HCT116 (cell line): ENCODE results near the gene KAT5. TPM values are rescaled to one million over a fixed set of nuclear protein-coding genes. Genes with fewer than 3 reads are reported as not detected.

Experiments used
- ATAC-seq: fragments of 200-7000 bp; cut with Tn5 transposase; 2 replicates; pipeline ENCODE4 v1.9.1; 2020; ENCODE audit warnings: mild to moderate bottlenecking, moderate library complexity
- BruUV-seq: library from RNA; stranded (reverse); fragments of 400-500 nt; replicated peaks from 2 replicates; lab custom pipeline; 2021; lab: Mats Ljungman, UMichigan
- CTCF ChIA-PET: fragments of 300-600 bp; sonication (Branson Sonifier 250); formaldehyde crosslinking; loops from one replicate; lab custom pipeline; 2021; ENCODE audit warnings: antibody characterized with exemption; lab: Charles Lee
- POLR2A ChIA-PET: fragments of 300-600, 350-600 bp; sonication (Branson Sonifier 250); formaldehyde crosslinking; loops from one replicate; lab custom pipeline; 2021; ENCODE audit warnings: antibody characterized with exemption; lab: Charles Lee
- RAD21 ChIA-PET, 2 experiments: fragments of 300-600 bp; sonication (Branson Sonifier 250); formaldehyde crosslinking; loops; one replicate each; lab custom pipeline; 2023; ENCODE audit warnings: low total read pairs in 2 of 2; ENCODE audit not compliant: uncharacterized antibody in 2 of 2, unreplicated experiment in 2 of 2, low non-redundant PET in 1 of 2; lab: Charles Lee
- DNase-seq: peaks from one replicate; pipeline ENCODE4 v3.0.0-alpha.2; 2010; ENCODE audit warnings: low read depth, low spot score
- H2AFZ ChIP-seq: fragments of 200-600 bp; shearing (Covaris generic), sonication (generic); 2 replicates; pipeline ENCODE4 v1.6.1; 2017; ENCODE audit warnings: low read depth, mixed run types, mixed read lengths, antibody characterized with exemption, low read length; ENCODE audit not compliant: poor library complexity, severe bottlenecking
- H3K27ac ChIP-seq: 2 replicates; pipeline ENCODE4 v1.5.1; 2012; ENCODE audit warnings: low read depth, low read length
- H3K27me3 ChIP-seq: fragments of 200-600 bp; sonication (generic); 2 replicates; pipeline ENCODE4 v1.6.1; 2016; ENCODE audit warnings: mixed run types, low read length, mixed read lengths; ENCODE audit not compliant: insufficient read depth
- H3K36me3 ChIP-seq, 2 experiments: fragments of 200-500 bp in 1 of 2; fragments of 200-600 bp in 1 of 2; sonication (Bioruptor generic) in 1 of 2; sonication (generic) in 1 of 2; 2 replicates each; pipeline versions ENCODE4 v1.5.1 to v1.6.1; 2014 to 2016; ENCODE audit warnings: low read length in 2 of 2, inconsistent platforms in 1 of 2, mixed read lengths in 1 of 2, mixed run types in 1 of 2; ENCODE audit not compliant: insufficient read depth in 2 of 2, control insufficient read depth in 1 of 2
- H3K4me1 ChIP-seq, 2 experiments: fragments of 200-600 bp in 1 of 2; sonication (generic) in 1 of 2; 2 replicates each; pipeline versions ENCODE4 v1.5.1 to v1.6.1; 2012 to 2017; ENCODE audit warnings: low read length in 2 of 2, inconsistent platforms in 1 of 2, mild to moderate bottlenecking in 1 of 2, mixed read lengths in 1 of 2, mixed run types in 1 of 2, moderate library complexity in 1 of 2; ENCODE audit not compliant: insufficient read depth in 2 of 2, control insufficient read depth in 1 of 2
- H3K4me2 ChIP-seq: fragments of 200-600 bp; sonication (generic); 2 replicates; pipeline ENCODE4 v1.6.1; 2017; ENCODE audit warnings: mixed run types, low read length, mixed read lengths
- H3K4me3 ChIP-seq, 2 experiments: fragments of 200-600 bp in 1 of 2; sonication (generic) in 1 of 2; replicated peaks in 1 of 2; 2 replicates each; pipeline ENCODE4 v1.5.1; 2011 to 2016; ENCODE audit warnings: low read length in 2 of 2, control low read depth in 1 of 2, low read depth in 1 of 2, mild to moderate bottlenecking in 1 of 2, mixed read lengths in 1 of 2, mixed run types in 1 of 2
- H3K79me2 ChIP-seq: fragments of 200-600 bp; sonication (generic); 2 replicates; pipeline ENCODE4 v1.6.1; 2017; ENCODE audit warnings: mild to moderate bottlenecking, mixed run types, low read length, moderate library complexity, mixed read lengths; ENCODE audit not compliant: insufficient read depth
- H3K9ac ChIP-seq: fragments of 200-600 bp; sonication (generic); 2 replicates; pipeline ENCODE4 v1.6.1; 2016; ENCODE audit warnings: low read length, mixed read lengths
- H3K9me2 ChIP-seq: fragments of 200-600 bp; sonication (generic), shearing (Covaris generic); 2 replicates; pipeline ENCODE4 v1.6.1; 2017; ENCODE audit warnings: mixed run types, mild to moderate bottlenecking, moderate library complexity; ENCODE audit not compliant: insufficient read depth
- H3K9me3 ChIP-seq, 2 experiments: fragments of 200-500 bp in 1 of 2; fragments of 200-600 bp in 1 of 2; sonication (Bioruptor generic) in 1 of 2; sonication (generic) in 1 of 2; 2 replicates each; pipeline ENCODE4 v1.6.1; 2014 to 2017; ENCODE audit warnings: low read length in 2 of 2, mixed read lengths in 2 of 2, inconsistent platforms in 1 of 2, low read depth in 1 of 2, mild to moderate bottlenecking in 1 of 2, mixed run types in 1 of 2, moderate library complexity in 1 of 2; ENCODE audit not compliant: control insufficient read depth in 1 of 2, insufficient read depth in 1 of 2
- H4K20me1 ChIP-seq: fragments of 200-600 bp; sonication (generic), shearing (Covaris generic); 2 replicates; pipeline ENCODE4 v1.6.1; 2017; ENCODE audit warnings: mixed run types, mild to moderate bottlenecking, moderate library complexity; ENCODE audit not compliant: insufficient read depth
- ATF3 ChIP-seq: IDR thresholded peaks from 2 replicates; pipeline ENCODE4 v1.6.1; 2012
- CBX3 ChIP-seq: IDR thresholded peaks from 2 replicates; pipeline ENCODE4 v1.6.1; 2012; ENCODE audit warnings: low read depth
- CEBPB ChIP-seq: IDR thresholded peaks from 2 replicates; pipeline ENCODE4 v1.6.1; 2012; ENCODE audit warnings: low read depth
- EGR1 ChIP-seq: IDR thresholded peaks from 2 replicates; pipeline ENCODE4 v1.6.1; 2012; ENCODE audit warnings: low read depth
- ELF1 ChIP-seq: IDR thresholded peaks from 2 replicates; pipeline ENCODE4 v1.6.1; 2012; ENCODE audit warnings: low read depth, borderline replicate concordance
- EZH2 ChIP-seq: fragments of 200-600 bp; sonication (generic); IDR thresholded peaks from 2 replicates; pipeline ENCODE4 v1.6.1; 2017; ENCODE audit warnings: antibody characterized with exemption, mixed run types
- EZH2phosphoT487 ChIP-seq: fragments of 200-600 bp; IDR thresholded peaks from 2 replicates; pipeline ENCODE4 v1.6.1; 2018; ENCODE audit warnings: antibody characterized with exemption, borderline replicate concordance
- FOSL1 ChIP-seq: IDR thresholded peaks from 2 replicates; pipeline ENCODE4 v1.6.1; 2012; ENCODE audit warnings: low read depth
- POLR2A ChIP-seq: IDR thresholded peaks from 2 replicates; pipeline ENCODE4 v1.7.0; 2011; ENCODE audit warnings: borderline replicate concordance; ENCODE audit not compliant: insufficient read depth, insufficient read length; ENCODE audit errors: extremely low read depth
- POLR2AphosphoS5 ChIP-seq: IDR thresholded peaks from 2 replicates; pipeline ENCODE4 v1.6.1; 2011; ENCODE audit warnings: mild to moderate bottlenecking, low read depth, low read length, moderate library complexity
- RAD21 ChIP-seq: IDR thresholded peaks from 2 replicates; pipeline ENCODE4 v1.6.1; 2012; ENCODE audit warnings: low read depth, mild to moderate bottlenecking
- SP1 ChIP-seq: IDR thresholded peaks from 2 replicates; pipeline ENCODE4 v1.6.1; 2012; ENCODE audit warnings: low read depth
- intact Hi-C: fragments of 100-400 bp; cut with micrococcal nuclease; formaldehyde crosslinking; loops from 2 replicates; pipeline ENCODE4 v1.10.0; 2022
- total RNA-seq: library from RNA; stranded (reverse); gene quantifications from one replicate; pipeline ENCODE4 v1.2.1, GENCODE V29; 2021; ENCODE audit not compliant: unreplicated experiment
- TF ChIP-seq, protein P1 (sequence below), 3 experiments: fragments of 200-600 bp in 1 of 3; sonication (generic) in 1 of 3; IDR thresholded peaks in 2 of 3; conservative IDR thresholded peaks in 1 of 3; 2 replicates each; pipeline ENCODE4 v1.5.1; 2012 to 2017; ENCODE audit warnings: low read depth in 2 of 3, low read length in 2 of 3, antibody characterized with exemption in 1 of 3, borderline replicate concordance in 1 of 3, control low read depth in 1 of 3, mild to moderate bottlenecking in 1 of 3, mixed read lengths in 1 of 3, mixed run types in 1 of 3, moderate library complexity in 1 of 3; ENCODE audit not compliant: insufficient read depth in 1 of 3

The KAT5 gene
- total RNA-seq, 1 experiment from 2014 or later, result 78.7 TPM

GRCh38 chr11:65672180-65672860 is 39.7 kb upstream of the KAT5 start:
- ATAC-seq (no peak), DNase-seq (no peak)
- H2AFZ ChIP-seq, result no peak overlapping the region
- no peak overlapping the region for H3K9ac ChIP-seq
- H3K4me3 ChIP-seq, result no peak overlapping the region
- no peaks in the 10 kb centered on the region for H3K9me2 ChIP-seq
- intact Hi-C loops, result no loop called here
- no peaks in the 10 kb centered on the region for H3K4me1 ChIP-seq
- H3K9me3 ChIP-seq, result no peaks in the 10 kb centered on the region
- BruUV-seq, result no TSS peak
- no peaks in the 10 kb centered on the region for H3K27me3 ChIP-seq
- no peaks in the 10 kb centered on the region for H3K36me3 ChIP-seq
- RAD21 ChIA-PET, result no interaction called here
- H4K20me1 ChIP-seq, result no peaks in the 10 kb centered on the region
- H3K79me2 ChIP-seq, result no peaks in the 10 kb centered on the region
- no peak overlapping the region for H3K27ac ChIP-seq
- no peak overlapping the region for H3K4me2 ChIP-seq
- CTCF ChIA-PET, result no interaction called here
- TF ChIP-seq CBX3 (no peak), EZH2phosphoT487 (no peak), EZH2 (no peak), EGR1 (no peak), POLR2A (no peak), ELF1 (no peak), FOSL1 (no peak), ATF3 (no peak), SP1 (no peak), RAD21 (no peak), CEBPB (no peak)
- POLR2A ChIA-PET, result no interaction called here

DNA sequence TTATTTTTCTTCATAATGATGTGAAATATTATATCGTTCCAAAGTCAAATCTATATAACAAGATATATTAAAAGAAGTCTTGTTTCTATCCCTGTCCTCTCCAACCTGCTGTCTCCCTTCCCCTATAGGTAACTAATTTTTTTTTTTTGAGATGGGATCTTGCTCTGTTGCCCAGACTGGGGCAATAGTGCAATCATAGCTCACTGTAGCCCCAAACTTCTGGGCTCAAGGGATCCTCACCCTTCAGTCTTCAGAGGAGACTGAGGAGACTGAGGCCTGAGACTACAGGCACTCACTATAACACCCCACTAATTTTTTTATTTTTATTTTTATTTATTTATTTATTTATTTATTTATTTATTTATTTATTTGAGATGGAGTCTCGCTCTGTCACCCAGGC is 39.1 kb upstream of the KAT5 start:
- no peak overlapping the region for H3K27ac ChIP-seq
- H4K20me1 ChIP-seq, result no peaks in the 10 kb centered on the region
- H3K4me2 ChIP-seq, result no peak overlapping the region
- no peak overlapping the region for H3K4me3 ChIP-seq
- no peaks in the 10 kb centered on the region for H3K4me1 ChIP-seq
- H3K9ac ChIP-seq, result no peak overlapping the region
- intact Hi-C loops, result no loop called here
- BruUV-seq, result no TSS peak
- H2AFZ ChIP-seq, result no peak overlapping the region
- no peaks in the 10 kb centered on the region for H3K9me2 ChIP-seq
- ATAC-seq (no peak), DNase-seq (no peak)
- no peaks in the 10 kb centered on the region for H3K36me3 ChIP-seq
- CTCF ChIA-PET, result no interaction called here
- no peaks in the 10 kb centered on the region for H3K27me3 ChIP-seq
- TF ChIP-seq POLR2AphosphoS5 (no peak), ATF3 (no peak), POLR2A (no peak), EZH2 (no peak)
- TF ChIP-seq, protein P1, sequence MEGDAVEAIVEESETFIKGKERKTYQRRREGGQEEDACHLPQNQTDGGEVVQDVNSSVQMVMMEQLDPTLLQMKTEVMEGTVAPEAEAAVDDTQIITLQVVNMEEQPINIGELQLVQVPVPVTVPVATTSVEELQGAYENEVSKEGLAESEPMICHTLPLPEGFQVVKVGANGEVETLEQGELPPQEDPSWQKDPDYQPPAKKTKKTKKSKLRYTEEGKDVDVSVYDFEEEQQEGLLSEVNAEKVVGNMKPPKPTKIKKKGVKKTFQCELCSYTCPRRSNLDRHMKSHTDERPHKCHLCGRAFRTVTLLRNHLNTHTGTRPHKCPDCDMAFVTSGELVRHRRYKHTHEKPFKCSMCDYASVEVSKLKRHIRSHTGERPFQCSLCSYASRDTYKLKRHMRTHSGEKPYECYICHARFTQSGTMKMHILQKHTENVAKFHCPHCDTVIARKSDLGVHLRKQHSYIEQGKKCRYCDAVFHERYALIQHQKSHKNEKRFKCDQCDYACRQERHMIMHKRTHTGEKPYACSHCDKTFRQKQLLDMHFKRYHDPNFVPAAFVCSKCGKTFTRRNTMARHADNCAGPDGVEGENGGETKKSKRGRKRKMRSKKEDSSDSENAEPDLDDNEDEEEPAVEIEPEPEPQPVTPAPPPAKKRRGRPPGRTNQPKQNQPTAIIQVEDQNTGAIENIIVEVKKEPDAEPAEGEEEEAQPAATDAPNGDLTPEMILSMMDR (IDR thresholded peaks at IDR 0.05 in 2 of 3, conservative IDR thresholded peaks at IDR 0.05 in 1 of 3; ENCODE audit: borderline replicate concordance in 1 of 3, insufficient read depth in 1 of 3, low read depth in 2 of 3, low read length in 2 of 3), result no peak
- RAD21 ChIA-PET, result no interaction called here
- no peaks in the 10 kb centered on the region for H3K79me2 ChIP-seq
- H3K9me3 ChIP-seq, result no peaks in the 10 kb centered on the region
- POLR2A ChIA-PET, result no interaction called here
